HG03108 (cell line): ENCODE results near the gene CPT1A.

Experiments
- ATAC-seq: cut with Tn5 transposase; IDR thresholded peaks from one replicate; pipeline ENCODE4 v1.9.1; 2021; ENCODE audit warnings: moderate library complexity; ENCODE audit not compliant: unreplicated experiment

The CPT1A gene

DNA sequence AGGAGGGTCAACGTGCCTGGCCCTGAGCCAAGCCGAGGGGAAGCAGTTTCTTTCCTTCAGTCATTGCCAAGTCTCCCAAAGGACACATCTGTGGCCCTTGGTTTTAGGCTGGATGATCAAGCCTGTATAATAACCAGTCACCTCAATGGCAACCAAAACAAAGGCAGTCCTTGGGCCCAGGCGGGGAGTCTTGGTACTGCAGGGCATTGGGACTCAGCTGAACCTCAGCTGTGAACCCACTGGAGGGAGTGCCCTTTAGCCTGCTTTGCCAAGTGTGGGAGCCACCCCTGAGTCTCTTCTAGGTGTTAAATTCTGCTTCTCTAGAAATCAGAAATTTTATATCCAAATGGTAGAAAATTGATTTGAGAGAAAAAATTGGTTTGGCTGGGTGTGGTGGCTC is 36.9 kb downstream of the CPT1A start:
- ATAC-seq = no peak

GRCh38 chr11:68803766-68804165 is 38.0 kb downstream of the CPT1A start:
- no peak for ATAC-seq

DNA sequence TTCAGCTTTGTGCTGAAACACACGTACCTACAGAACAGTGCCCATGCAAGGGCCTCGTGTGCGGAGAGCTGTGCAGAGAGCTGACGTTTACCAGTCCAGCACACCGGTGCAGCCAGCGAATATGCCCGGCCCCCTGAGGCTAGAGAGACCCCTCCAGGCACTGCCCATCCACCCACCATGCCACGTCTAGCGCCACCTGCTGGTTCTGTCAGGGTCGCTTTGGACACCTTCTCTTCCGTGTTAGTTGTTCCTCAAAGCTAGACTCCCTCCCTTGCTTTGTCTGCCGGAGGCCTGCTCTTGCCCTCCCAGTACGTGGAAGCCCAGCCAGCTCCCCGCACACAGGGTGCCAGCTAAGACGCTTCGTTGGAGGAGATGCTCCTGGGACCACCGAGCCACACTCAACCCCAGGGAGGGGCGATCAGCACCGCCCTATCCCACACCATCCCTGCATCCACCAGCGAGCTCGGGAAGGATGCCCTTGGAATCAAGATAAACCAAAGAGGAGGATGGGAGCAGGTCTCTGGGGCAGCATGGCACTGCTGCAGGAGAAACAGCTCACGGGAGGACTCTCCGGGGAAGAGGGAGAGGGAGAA is 43.4 kb downstream of the CPT1A start:
- ATAC-seq = no peak

DNA sequence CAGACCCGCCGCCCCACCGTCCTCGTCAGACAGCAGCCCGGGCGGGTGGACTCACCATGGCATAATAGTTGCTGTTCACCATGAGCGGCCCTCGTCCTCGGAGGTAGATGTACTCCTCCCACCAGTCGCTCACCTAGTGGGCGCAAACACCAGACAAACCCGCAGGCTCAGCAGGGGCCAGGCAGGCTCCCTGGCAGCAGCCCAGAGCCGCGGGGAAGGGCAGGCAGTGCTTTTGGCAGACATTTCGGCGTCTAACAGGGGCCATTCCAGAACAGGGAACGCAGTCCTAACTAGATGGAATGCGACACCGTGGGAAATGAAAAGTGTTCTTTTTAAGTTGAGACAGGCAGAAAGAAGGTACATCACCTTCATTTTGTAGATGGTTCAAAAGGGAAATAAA is 44.9 kb downstream of the CPT1A start:
- no peak for ATAC-seq

DNA sequence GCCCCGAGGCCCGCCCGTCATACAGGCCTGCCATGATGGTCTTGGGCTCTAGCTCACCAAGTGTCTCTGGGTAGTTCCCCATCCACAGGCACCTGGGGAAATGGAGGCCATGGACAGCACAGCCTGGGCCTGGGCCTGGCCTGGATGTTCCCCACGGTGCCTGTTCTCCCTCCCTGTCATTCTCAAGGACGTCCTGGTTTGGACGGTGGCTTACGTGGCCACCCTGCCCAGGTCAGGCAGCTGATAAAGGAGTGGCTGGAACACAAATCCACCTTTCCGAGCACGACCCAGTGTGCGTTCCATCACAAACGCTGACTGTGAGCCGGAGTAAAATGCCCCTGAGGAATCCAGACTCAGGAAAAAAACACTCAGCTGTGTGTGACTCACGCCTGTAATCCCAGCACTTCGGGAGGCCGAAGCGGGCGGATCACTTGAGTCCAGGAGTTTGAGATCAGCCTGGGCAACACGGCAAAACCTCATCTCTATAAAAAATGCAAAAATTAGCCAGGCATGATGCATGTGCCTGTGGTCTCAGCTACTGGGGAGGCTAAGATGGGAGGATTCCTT is 49.2 kb downstream of the CPT1A start:
- no peak for ATAC-seq

GRCh38 chr11:68784653-68785052 is 57.1 kb downstream of the CPT1A start:
- ATAC-seq = no peak

DNA sequence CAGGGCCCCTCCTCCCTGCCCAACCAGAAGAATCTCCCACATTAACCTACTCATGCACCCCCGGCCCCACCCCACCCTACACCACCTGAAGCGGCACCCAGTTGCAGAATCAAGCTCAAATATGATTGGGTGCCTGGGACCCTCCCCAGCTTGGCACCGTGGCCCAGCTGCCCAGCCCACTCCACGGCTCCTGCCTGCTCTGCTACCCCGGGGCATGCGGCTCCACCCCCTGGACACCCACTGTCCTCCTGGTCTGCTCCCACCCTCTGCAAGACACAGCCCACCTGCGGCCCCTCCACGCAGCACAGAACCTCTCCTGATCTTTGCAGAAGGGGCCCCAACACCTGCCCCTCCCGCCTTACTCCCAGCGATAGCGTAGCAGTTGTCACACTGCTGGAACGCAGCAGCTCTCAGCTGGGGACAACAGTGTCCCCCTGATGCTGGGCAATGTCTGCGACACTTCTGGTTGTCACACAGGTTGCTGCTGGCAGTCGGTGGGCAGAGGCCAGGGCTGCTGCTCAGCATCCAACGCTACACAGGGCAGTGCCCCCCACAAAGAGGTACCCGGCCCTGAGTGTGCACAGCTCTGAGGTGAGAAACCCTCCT is 58.4 kb downstream of the CPT1A start:
- no peak for ATAC-seq

DNA sequence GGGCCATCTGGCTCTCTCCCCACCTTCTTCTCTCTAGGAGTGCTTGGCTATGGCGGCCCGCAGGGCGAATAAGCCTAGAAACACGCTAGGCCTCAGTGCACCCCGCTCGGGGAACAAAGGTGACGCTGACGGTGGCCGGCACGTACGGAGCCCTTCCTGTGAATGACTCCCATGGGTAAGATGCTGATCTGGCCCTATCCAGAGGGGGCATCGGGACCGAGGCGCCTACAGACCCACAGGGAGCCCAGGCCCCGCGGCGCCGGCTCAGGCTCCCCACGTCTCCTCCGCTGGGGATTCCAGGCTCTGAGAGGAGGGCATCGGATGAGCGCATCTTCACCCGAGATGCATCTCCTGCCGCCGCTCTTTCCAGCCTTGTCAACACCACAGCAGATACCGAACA is 59.0 kb downstream of the CPT1A start:
- ATAC-seq = no peak

DNA sequence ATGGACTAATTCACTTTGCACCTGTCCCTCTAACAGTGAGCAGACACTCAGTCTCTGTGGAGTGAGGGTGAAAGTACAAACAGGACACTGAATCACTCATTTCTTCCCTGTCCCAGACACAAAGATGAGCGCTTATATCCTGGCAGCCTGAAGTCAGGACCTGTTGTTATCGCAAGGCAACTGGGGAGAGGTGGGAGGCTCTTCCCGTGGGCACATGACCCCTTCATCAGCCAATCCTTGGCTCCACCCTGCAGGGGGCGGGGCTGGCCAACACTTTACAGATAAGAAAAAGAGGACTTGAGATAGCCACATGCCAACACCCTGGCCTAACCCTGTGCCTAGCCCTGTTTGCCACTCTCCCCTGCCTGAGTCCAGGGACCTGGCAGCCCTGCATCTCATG is 60.9 kb downstream of the CPT1A start:
- ATAC-seq = no peak

DNA sequence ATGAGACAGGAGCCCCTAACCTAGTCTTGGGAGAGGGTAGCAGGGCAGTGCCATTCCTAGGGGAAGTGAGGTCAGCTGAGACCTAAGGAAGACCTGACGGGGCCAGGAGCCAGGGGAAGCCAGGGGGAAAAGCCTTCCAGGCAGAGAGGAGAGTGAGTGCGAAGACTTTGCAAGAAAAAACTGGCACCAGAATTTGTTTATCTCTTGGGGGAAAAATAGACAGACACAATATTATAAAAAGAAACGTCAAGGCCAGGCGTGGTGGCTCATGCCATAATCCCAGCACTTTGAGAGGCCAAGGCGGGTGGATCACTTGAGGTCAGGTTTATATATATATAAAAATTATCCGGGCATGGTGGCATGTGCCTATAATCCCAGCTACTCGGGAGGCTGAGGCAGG is 63.5 kb downstream of the CPT1A start:
- ATAC-seq = no peak

- ATAC-seq = no peak
These were observed 65.1 kb downstream of the CPT1A start for GRCh38 chr11:68776442-68777235.

- no peak for ATAC-seq
These were observed 65.7 kb downstream of the CPT1A start for GRCh38 chr11:68775951-68776388.

DNA sequence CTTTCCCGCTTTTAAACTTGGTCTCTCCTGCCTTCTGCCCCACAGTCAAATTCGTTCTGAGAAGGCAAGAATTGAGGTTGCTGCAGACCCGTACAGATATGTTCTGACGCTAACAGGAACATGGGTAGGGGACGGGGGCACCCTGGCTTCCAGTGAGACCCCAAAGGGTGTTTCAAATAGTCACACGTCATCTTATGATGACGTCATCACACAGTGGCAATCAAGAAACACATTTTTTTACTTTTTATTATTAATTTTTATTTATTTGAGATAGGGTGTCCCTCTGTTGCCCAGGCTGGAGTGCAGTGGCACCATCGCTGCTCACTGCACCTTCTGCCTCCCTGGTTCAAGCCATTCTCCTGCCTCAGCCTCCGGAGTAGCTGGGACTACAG is 67.5 kb downstream of the CPT1A start:
- ATAC-seq = no peak

GRCh38 chr11:68773521-68774193 is 68.1 kb downstream of the CPT1A start:
- ATAC-seq = no peak

DNA sequence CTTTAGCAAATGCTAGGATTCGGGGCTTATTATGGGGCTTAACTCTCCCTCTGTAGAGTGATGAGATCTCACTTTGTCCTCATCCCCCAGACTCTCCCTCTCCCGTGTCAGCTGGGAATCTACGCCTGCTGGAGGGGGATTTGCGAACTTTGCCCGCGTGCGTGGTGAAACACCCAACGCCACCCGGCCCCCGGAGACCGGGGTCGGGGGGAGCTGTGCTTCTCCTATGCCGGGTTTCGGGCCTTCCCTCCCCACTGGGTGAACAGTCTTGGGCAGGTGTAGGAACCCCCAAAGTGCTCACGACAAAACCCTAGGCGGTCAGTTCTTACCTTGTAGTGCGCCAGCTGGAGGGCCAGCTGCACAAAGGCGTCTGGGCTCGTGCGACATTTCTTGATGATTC is 68.8 kb downstream of the CPT1A start:
- no peak for ATAC-seq

DNA sequence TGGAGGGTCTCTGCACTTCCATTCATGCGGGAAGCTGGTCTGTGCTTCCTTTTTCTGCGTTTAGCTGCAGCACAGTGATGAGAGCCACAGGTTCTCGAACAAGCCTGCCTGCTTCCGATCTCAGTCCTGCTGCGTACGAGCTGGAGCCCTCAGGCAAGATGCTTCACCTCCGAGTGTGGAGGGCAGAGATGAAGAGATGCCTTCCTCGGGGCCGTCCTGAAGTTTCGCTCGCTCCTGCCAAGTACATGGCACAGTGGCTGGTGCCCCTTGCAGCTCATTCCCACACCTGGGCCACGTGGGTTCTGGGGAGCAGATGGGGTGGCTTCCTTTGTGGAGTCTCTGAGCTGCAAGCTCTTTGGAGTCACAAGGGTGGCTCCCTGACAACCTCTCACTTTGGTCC is 70.9 kb downstream of the CPT1A start:
- ATAC-seq = no peak

DNA sequence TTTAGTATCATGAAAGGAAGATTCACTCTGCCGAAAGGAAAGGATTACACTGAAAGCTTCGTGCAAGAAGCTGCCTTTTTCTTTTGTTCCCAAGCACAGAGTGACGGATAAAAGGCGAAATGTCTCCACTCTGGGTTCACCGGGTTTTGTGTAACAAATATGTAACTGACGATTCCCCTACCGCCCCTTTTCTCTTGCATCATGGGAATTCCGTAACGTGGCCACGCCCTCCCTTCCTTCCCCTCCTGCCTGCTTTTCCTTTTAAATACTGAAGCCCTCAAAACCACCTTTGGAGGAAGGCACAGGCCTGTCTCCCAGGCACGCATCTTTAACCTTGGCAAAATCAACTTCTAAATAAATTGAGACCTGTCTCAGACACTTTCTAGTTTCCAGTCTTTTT is 74.0 kb downstream of the CPT1A start:
- no peak for ATAC-seq

GRCh38 chr11:68766786-68767185 is 74.9 kb downstream of the CPT1A start:
- no peak for ATAC-seq

DNA sequence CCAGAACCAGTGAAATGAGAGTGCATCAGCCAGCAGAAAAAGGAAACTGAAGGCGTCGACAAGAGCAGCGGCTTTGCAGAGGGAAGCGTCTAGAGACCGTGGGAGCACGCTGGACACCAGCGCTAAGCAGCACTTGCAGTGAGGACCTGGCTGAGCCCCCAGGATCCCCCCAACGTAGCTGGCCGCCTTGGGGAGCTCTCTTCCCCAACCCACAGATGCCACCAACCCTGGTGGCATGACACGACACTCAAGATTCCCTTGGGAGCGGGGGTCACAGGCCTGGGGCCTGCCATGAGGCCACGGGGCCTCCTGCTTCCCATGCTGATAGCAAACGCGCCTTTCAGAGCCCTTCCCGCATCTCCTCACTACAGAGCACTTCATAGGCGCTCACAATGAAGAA is 77.0 kb downstream of the CPT1A start:
- ATAC-seq = no peak

- no peak for ATAC-seq
These were observed 77.6 kb downstream of the CPT1A start for GRCh38 chr11:68763926-68764657.
